ENCODE measurements around the gene PTGER1. TPM values are rescaled to one million over a fixed set of nuclear protein-coding genes. Genes with fewer than 3 reads are reported as not detected.

Gene PTGER1
- polyA plus RNA-seq, 4 donors, result 0.37 to 0.64 TPM; not detected in 2

DNA sequence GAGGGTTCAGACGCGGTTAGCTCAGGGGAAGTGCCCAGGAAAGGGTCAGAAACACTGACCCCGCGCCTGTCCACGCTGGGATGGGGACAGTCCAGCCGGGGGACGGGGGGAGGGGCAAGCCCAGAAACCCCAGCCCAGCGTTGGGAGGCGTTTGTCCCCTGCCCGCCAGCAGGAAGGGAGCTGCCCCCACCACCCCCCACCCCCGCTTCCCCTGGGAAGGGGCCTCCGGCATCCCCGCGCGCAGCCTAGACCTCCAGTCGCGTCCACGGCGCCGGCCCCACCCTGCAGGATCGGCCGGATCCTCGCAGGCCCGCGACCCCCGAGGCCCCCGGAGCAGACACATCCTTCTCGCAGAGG lies 20.5 kb upstream of the PTGER1 start:
- H3K27ac ChIP-seq (ENCODE audit: low read depth in 1 of 3, low read length in 2 of 3), result peak overlapping the region; percentile 22 to 88 (median 68)
- 0 to 1% (median 0%) methylated on average over 5 to 28 of the region's 28 CpGs for WGBS, 3 donors
- no peak for FAIRE-seq

DNA sequence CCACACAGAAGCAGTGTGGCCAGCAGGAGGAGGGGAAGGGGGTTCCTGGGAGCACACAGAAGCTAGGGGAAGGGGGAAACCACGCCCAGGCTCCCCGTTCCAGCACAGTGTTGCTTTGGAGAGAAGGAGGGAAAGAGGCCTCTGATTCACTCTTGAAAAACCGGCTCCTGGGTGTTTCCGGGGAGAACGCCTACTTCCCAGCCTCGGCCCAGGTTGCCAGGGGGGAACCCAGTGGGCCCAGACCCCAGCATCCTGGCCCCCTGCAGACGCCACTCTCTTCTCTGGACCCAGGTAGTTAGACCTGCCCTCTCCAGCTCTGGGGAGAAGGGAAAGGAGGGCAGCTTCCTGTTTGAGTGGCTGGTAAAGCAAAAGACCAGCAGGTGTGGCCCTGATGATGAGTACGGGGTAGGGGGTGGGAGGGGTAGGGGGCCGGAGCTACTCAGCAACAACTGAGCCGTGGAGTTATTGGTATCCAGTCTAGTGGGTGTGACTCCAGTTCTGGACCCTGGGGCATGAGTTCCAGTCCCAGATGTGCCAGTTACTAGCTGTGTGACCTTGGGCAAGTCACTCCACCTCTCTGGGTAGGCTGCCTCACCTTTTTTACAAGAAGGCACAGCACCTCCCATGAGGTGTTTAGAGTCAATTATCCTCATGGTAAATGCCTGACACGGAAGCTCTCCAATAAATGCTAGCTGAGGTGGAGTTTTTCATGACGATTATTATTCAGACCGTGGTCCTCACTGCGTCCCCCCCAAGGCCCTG lies 19.9 kb upstream of the PTGER1 start:
- WGBS, 3 donors, result 10 to 19% (median 18%) methylated on average over 14 of the region's 14 CpGs
- H3K27me3 ChIP-seq (ENCODE audit: control insufficient read depth in 3 of 3, insufficient read depth in 3 of 3, low read length in 3 of 3), result no peaks in the 10 kb centered on the region
- peak overlapping the region; percentile 76 to 98 (median 92) for H3K4me3 ChIP-seq (ENCODE audit: low read depth in 1 of 3, low read length in 3 of 3)
- DNase-seq (peak; percentile 36 to 40), FAIRE-seq (no peak)
- no peaks in the 10 kb centered on the region for H3K9me3 ChIP-seq (ENCODE audit: control insufficient read depth in 2 of 2, insufficient read depth in 1 of 2, low read depth in 1 of 2, low read length in 1 of 2)
- peaks cover 0 to 27% (median 8%) of the 10 kb centered on the region in 3 donors for H3K4me1 ChIP-seq (ENCODE audit: control insufficient read depth in 3 of 3, insufficient read depth in 2 of 3, low read depth in 1 of 3, low read length in 2 of 3)
- H3K27ac ChIP-seq (ENCODE audit: low read depth in 1 of 3, low read length in 2 of 3), result peak overlapping the region; percentile 22 to 88 (median 33)
- H3K36me3 ChIP-seq (ENCODE audit: control insufficient read depth in 3 of 3, insufficient read depth in 2 of 3, low read depth in 1 of 3, low read length in 3 of 3), result peaks cover 0 to 24% (median 2%) of the 10 kb centered on the region in 3 donors

More for the DNA sequence above, 20.5 kb upstream of the PTGER1 start:
- H3K27me3 ChIP-seq (ENCODE audit: control insufficient read depth in 3 of 3, insufficient read depth in 3 of 3, low read length in 3 of 3), result no peaks in the 10 kb centered on the region
- DNase-seq, result no peak
- H3K9me3 ChIP-seq (ENCODE audit: control insufficient read depth in 2 of 2, insufficient read depth in 1 of 2, low read depth in 1 of 2, low read length in 1 of 2), result no peaks in the 10 kb centered on the region
- peaks cover 0 to 27% (median 8%) of the 10 kb centered on the region in 3 donors for H3K4me1 ChIP-seq (ENCODE audit: control insufficient read depth in 3 of 3, insufficient read depth in 2 of 3, low read depth in 1 of 3, low read length in 2 of 3)
- peaks cover 0 to 20% (median 2%) of the 10 kb centered on the region in 3 donors for H3K36me3 ChIP-seq (ENCODE audit: control insufficient read depth in 3 of 3, insufficient read depth in 2 of 3, low read depth in 1 of 3, low read length in 3 of 3)
- peak overlapping the region; percentile 76 to 98 (median 92) for H3K4me3 ChIP-seq (ENCODE audit: low read depth in 1 of 3, low read length in 3 of 3)

DNA sequence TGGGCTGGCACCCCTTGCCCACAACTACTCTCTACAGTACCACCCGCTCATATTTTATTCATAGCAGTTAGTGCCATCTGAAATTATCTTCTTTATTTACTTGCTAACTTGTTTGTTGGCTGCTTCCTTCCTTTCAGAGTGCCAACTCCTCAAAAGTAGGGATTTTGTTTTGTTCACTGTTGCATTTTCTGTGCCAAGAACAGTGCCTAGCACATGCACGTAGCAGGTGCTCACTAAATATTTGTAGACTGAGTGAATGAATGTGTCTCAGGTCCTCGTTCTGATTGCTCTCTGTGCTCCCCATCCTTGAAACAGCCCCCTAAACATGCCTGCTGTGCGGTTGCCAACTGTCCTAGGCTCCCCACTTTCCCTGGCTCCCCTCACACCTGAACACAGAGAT lies 19.3 kb upstream of the PTGER1 start:
- no peaks in the 10 kb centered on the region for H3K9me3 ChIP-seq (ENCODE audit: control insufficient read depth in 2 of 2, insufficient read depth in 1 of 2, low read depth in 1 of 2, low read length in 1 of 2)
- peak overlapping the region in 1 of 3 donors; percentile 76 for H3K4me3 ChIP-seq (ENCODE audit: low read depth in 1 of 3, low read length in 3 of 3)
- no peak for DNase-seq
- H3K36me3 ChIP-seq (ENCODE audit: control insufficient read depth in 3 of 3, insufficient read depth in 2 of 3, low read depth in 1 of 3, low read length in 3 of 3), result peaks cover 0 to 29% (median 2%) of the 10 kb centered on the region in 3 donors
- WGBS, 3 donors, result 86 to 89% (median 89%) methylated on average over 4 of the region's 4 CpGs
- no peak for FAIRE-seq
- peaks cover 0 to 27% (median 8%) of the 10 kb centered on the region in 3 donors for H3K4me1 ChIP-seq (ENCODE audit: control insufficient read depth in 3 of 3, insufficient read depth in 2 of 3, low read depth in 1 of 3, low read length in 2 of 3)
- no peak overlapping the region for H3K27ac ChIP-seq (ENCODE audit: low read depth in 1 of 3, low read length in 2 of 3)
- no peaks in the 10 kb centered on the region for H3K27me3 ChIP-seq (ENCODE audit: control insufficient read depth in 3 of 3, insufficient read depth in 3 of 3, low read length in 3 of 3)

DNA sequence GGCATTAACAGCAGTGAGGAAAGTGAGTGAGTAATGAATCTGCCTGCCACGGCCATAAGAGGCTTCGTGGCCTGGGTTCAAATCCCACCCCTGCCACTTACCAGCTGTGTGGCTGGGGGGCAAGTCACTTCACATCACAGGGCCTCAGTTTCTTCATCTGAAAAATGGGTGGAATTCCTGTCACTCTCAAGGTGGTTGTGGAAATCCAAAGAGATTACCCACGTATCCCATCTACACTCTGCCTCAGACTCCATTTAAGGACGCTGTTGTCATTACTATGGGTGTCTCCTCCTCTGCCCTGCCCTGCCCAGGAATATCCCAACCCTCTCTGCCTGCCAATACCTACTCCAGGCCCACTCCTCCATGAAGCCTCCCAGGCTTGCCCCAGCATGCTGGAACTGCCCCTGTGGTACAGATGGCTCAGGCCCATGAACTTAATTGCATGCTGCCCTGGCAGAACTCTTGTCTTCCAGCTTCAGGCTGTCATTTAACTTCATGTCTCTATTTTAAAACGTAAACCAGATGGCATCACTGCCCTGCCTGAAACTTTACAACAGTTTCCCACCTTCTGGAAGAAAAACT lies 17.7 kb upstream of the PTGER1 start:
- H3K4me3 ChIP-seq (ENCODE audit: low read depth in 1 of 3, low read length in 3 of 3), result no peak overlapping the region
- WGBS, 3 donors, result 85 to 92% (median 86%) methylated on average over 5 of the region's 5 CpGs
- no peaks in the 10 kb centered on the region for H3K27me3 ChIP-seq (ENCODE audit: control insufficient read depth in 3 of 3, insufficient read depth in 3 of 3, low read length in 3 of 3)
- FAIRE-seq (no peak), DNase-seq (no peak)
- H3K4me1 ChIP-seq (ENCODE audit: control insufficient read depth in 3 of 3, insufficient read depth in 2 of 3, low read depth in 1 of 3, low read length in 2 of 3), result peaks cover 0 to 27% (median 8%) of the 10 kb centered on the region in 3 donors
- H3K9me3 ChIP-seq (ENCODE audit: control insufficient read depth in 2 of 2, insufficient read depth in 1 of 2, low read depth in 1 of 2, low read length in 1 of 2), result no peaks in the 10 kb centered on the region
- no peak overlapping the region for H3K27ac ChIP-seq (ENCODE audit: low read depth in 1 of 3, low read length in 2 of 3)
- H3K36me3 ChIP-seq (ENCODE audit: control insufficient read depth in 3 of 3, insufficient read depth in 2 of 3, low read depth in 1 of 3, low read length in 3 of 3), result peaks cover 0 to 42% (median 2%) of the 10 kb centered on the region in 3 donors

DNA sequence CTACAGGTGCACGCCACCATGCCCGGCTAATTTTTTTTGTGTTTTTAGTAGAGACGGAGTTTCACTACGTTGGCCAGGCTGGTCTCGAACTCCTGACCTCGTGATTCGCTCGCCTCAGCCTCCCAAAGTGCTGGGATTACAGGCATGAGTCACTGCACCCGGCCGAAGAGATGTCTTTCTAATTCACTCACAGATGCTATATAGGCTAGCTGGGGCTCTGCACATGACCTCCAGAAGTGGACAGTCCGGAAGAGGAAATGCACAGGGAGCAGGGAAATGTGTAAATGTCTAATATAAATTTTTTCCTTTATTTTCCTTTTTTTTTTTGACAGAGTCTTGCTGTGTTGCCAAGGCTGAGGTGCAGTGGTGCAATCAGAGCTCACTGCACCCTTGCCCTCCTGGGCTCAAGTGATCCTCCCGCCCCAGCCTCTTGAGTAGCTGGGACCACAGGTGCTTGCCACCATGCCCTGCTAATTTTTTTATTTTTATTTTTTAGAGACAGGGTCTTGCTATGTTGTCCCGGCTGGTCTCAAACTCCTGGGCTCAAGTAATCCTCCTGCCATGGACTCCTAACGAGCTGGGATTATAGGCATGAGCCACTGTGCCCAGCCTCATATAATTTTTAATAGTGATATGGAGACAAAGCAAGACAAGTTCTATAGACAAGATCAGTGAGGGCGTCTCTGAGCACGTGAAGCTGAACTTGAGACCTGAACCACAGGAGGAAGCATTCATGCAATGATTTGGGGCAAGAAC lies 12.4 kb upstream of the PTGER1 start:
- Histone ChIP-seq H3K4me1 (ENCODE audit: control insufficient read depth in 3 of 3, insufficient read depth in 2 of 3, low read depth in 1 of 3, low read length in 2 of 3) (no peaks in the 10 kb centered on the region), H3K27ac (ENCODE audit: low read depth in 1 of 3, low read length in 2 of 3) (no peak overlapping the region), H3K27me3 (ENCODE audit: control insufficient read depth in 3 of 3, insufficient read depth in 3 of 3, low read length in 3 of 3) (no peaks in the 10 kb centered on the region), H3K9me3 (ENCODE audit: control insufficient read depth in 2 of 2, insufficient read depth in 1 of 2, low read depth in 1 of 2, low read length in 1 of 2) (no peaks in the 10 kb centered on the region), H3K36me3 (ENCODE audit: control insufficient read depth in 3 of 3, insufficient read depth in 2 of 3, low read depth in 1 of 3, low read length in 3 of 3) (peaks cover 0 to 77% (median 2%) of the 10 kb centered on the region in 3 donors), H3K4me3 (ENCODE audit: low read depth in 1 of 3, low read length in 3 of 3) (no peak overlapping the region)
- 92 to 97% (median 95%) methylated on average over 16 of the region's 16 CpGs for WGBS, 3 donors
- DNase-seq, result no peak
- FAIRE-seq, result no peak

DNA sequence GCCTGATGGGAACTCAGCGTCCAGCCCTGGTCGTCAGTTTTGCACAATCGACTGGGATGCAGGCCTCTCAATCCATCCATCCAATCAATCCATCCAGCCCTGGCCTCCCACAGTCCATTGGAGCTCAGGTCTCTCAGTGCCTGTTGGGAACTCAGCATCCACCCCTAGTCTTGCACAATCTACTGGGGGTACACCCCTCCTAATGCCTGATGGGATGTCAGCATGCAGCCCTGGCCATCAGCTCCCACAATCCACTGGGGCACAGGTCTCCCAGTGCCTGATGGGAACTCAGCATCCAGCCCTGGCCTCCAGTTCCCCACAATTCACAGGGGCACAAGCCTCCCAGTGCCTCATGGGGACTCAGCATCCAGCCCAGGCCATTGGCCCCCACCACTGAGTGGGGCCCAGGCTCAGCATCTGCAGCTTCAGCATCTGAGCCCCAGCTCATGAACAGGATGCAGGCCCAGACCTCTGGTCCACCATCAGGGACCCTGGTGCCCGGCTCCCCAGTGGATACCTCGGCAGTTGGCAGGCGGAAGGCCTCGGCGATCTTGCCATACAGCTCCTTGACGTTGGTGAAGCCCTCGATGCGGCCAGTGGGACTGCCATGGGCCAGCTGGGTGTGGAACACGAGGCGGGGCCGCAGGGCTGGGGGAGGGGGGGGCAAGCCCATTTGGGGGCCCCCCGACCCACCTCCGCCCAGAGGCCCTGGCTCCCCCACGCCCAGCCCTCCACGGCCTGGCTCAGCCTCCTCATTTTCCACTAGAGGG lies 7.2 kb upstream of the PTGER1 start:
- Histone ChIP-seq H3K4me3 (ENCODE audit: low read depth in 1 of 3, low read length in 3 of 3) (no peak overlapping the region), H3K27me3 (ENCODE audit: control insufficient read depth in 3 of 3, insufficient read depth in 3 of 3, low read length in 3 of 3) (no peaks in the 10 kb centered on the region), H3K36me3 (ENCODE audit: control insufficient read depth in 3 of 3, insufficient read depth in 2 of 3, low read depth in 1 of 3, low read length in 3 of 3) (peaks cover 3 to 83% (median 3%) of the 10 kb centered on the region in 3 donors), H3K4me1 (ENCODE audit: control insufficient read depth in 3 of 3, insufficient read depth in 2 of 3, low read depth in 1 of 3, low read length in 2 of 3) (no peaks in the 10 kb centered on the region), H3K27ac (ENCODE audit: low read depth in 1 of 3, low read length in 2 of 3) (no peak overlapping the region), H3K9me3 (ENCODE audit: control insufficient read depth in 2 of 2, insufficient read depth in 1 of 2, low read depth in 1 of 2, low read length in 1 of 2) (no peaks in the 10 kb centered on the region)
- FAIRE-seq (no peak), DNase-seq (no peak)
- 88 to 97% (median 92%) methylated on average over 12 to 18 of the region's 18 CpGs for WGBS, 3 donors

DNA sequence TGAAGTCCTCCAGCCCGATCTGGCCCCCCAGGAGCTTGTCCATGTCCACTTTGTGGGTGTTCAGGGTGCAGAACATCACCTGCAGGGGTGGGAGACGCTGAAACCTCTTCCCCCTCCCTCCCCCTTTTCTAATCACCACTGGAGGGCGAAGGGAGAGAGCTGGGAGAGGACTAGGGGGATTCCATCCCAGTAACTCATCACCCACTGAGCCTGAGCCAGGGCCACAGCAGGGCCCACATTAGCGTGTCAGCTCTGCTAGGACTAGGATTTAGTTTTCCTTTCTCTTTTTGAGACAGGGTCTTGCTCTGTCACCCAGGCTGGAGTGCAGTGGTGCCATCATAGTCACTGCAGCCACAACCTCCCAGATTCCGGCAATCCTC lies 5.5 kb upstream of the PTGER1 start:
- DNase-seq (no peak), FAIRE-seq (no peak)
- no peak overlapping the region for H3K27ac ChIP-seq (ENCODE audit: low read depth in 1 of 3, low read length in 2 of 3)
- 74 to 81% (median 76%) methylated on average over 4 to 5 of the region's 5 CpGs for WGBS, 3 donors
- peaks cover 0 to 1% (median 0%) of the 10 kb centered on the region in 3 donors for H3K27me3 ChIP-seq (ENCODE audit: control insufficient read depth in 3 of 3, insufficient read depth in 3 of 3, low read length in 3 of 3)
- no peaks in the 10 kb centered on the region for H3K9me3 ChIP-seq (ENCODE audit: control insufficient read depth in 2 of 2, insufficient read depth in 1 of 2, low read depth in 1 of 2, low read length in 1 of 2)
- peaks cover 0 to under 1% (median 0%) of the 10 kb centered on the region in 3 donors for H3K4me1 ChIP-seq (ENCODE audit: control insufficient read depth in 3 of 3, insufficient read depth in 2 of 3, low read depth in 1 of 3, low read length in 2 of 3)
- H3K36me3 ChIP-seq (ENCODE audit: control insufficient read depth in 3 of 3, insufficient read depth in 2 of 3, low read depth in 1 of 3, low read length in 3 of 3), result peaks cover 3 to 76% (median 3%) of the 10 kb centered on the region in 3 donors
- H3K4me3 ChIP-seq (ENCODE audit: low read depth in 1 of 3, low read length in 3 of 3), result no peak overlapping the region

Measured in small intestine (tissue), 7 donors.